Stimulated activated naive CD8-positive, alpha-beta T cell treated with anti-CD3 and anti-CD28 coated beads, Interleukin-15, Interleukin-2, amounts not matched to agents 100 ng/mL and 50 ng/mL, for 24 hours (primary cell): ENCODE data around the gene MYOM1.

ENCODE experiments used
- H3K27ac Mint-ChIP-seq: one replicate; pipeline ENCODE4 v1.8.0; 2021; ENCODE audit warnings: mild to moderate bottlenecking, mixed read lengths
- H3K27me3 Mint-ChIP-seq: one replicate; pipeline ENCODE4 v1.8.0; 2021; ENCODE audit warnings: mixed read lengths
- H3K36me3 Mint-ChIP-seq: one replicate; pipeline ENCODE4 v1.8.0; 2021; ENCODE audit warnings: low read depth, mixed read lengths
- H3K4me1 Mint-ChIP-seq: one replicate; pipeline ENCODE4 v1.8.0; 2021; ENCODE audit warnings: low read depth, mixed read lengths
- H3K4me3 Mint-ChIP-seq: one replicate; pipeline ENCODE4 v1.8.0; 2021; ENCODE audit warnings: mild to moderate bottlenecking, mixed read lengths
- H3K9me3 Mint-ChIP-seq: one replicate; pipeline ENCODE4 v1.8.0; 2021; ENCODE audit warnings: mixed read lengths

Gene MYOM1

DNA sequence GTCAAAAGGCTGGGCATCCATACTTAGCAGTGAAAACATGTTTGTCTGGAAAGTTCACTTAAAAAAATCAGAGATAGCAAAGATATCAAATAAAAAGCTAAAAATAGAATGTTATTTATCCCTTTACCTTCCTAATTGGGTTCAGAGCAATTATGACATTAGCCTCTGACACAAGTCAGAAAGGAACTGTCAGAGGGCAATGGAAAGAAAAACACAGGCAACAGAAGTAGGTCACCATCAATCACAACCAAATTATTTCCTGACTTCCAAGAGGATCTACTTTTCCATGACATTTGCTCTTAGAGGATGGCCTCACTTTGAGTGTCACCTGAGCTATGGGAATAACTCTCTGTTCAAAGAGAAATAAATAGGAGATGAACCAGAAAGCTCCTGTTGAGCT, 27.5 kb downstream of the MYOM1 start:
- Mint-ChIP-seq H3K9me3 (no peaks in the 10 kb centered on the region), H3K4me3 (no peak overlapping the region), H3K27ac (no peak overlapping the region), H3K27me3 (no peaks in the 10 kb centered on the region), H3K36me3 (peaks cover 1% of the 10 kb centered on the region), H3K4me1 (peaks cover 6% of the 10 kb centered on the region)

DNA sequence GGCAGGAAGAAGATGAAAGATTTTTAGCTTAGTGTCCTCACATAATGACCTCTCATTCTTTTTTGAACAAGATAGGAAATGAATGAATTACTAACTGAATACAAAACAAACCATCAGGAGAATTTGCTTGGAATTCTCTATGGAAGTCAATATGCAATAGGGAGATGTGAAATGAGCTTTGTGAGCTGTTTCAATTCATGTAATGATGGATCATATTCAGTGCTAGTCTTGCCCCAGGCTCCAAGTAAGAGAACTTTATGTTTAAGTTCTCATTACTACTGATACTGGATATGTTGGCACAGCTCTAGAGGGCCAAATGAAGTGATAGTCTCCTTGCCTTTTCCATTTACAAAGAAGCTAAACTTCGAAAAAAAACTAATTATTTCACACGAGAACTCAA, 29.2 kb downstream of the MYOM1 start:
- no peak overlapping the region for H3K27ac Mint-ChIP-seq
- H3K4me3 Mint-ChIP-seq = no peak overlapping the region
- H3K27me3 Mint-ChIP-seq = no peaks in the 10 kb centered on the region
- peaks cover 6% of the 10 kb centered on the region for H3K4me1 Mint-ChIP-seq
- peaks cover 4% of the 10 kb centered on the region for H3K36me3 Mint-ChIP-seq
- no peaks in the 10 kb centered on the region for H3K9me3 Mint-ChIP-seq

DNA sequence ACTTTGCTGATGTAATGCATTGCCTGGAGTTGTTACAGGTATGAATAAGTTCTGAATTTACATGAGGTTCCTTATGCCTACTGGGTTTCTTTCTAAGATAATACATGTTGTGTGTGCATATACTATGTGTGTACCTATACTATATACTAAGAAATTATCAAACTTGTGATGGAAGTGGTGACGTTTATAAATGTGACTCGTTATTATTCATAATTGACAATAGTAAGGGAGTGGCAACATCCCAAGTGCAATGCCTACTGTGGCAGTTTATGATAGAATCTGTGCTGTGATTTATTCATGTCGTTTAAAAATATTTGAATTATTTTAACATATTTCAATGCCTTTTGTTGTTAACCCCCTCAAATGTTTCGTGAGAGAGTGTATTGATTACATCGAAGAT, 29.9 kb downstream of the MYOM1 start:
- H3K27me3 Mint-ChIP-seq = no peaks in the 10 kb centered on the region
- no peaks in the 10 kb centered on the region for H3K9me3 Mint-ChIP-seq

DNA sequence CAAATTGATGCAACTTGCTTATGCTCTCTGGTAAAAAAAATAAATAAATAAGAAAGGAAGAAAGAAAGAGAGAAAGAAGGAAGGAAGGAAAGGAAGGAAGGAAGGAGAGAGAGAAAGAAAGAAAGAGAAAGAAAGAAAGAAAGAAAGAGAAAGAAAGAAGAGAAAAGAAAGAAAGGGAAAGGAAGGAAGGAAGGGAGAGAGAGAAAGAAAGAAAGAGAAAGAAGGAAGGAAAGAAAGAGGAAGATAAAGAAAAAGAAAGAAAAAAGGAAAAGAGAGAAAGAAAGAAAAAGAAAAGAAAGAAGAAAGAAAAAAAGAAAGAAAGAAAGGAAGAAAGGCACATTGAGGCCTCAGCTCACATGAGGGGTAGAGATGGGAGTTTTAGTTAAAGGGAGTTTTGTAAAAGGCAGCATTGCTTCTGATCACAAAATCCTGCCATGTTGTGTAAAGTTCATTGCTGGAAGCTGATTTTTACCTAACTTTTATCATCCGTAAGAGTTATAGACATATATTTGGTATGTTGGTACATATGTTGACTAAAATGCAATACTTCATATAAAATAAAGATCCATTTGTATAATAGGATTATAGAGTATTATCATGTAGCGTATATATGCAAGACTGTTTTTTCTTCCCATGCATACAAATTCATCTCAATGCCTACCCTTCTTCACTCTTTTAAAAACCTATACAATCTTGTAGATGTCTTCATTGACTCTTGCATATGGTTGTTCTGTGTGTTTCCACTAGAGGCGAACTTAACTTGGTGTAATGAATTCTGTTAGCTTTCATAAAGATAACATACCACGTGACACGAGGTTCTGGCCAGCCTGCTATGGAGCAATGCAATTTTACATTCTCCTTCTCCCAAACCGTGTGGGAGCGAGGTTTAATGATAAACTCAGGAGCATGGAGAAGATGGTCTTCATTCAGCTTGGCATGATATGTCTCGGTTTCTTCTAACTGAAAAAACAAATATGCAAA, 32.8 kb downstream of the MYOM1 start:
- Mint-ChIP-seq H3K4me1 (peaks cover 3% of the 10 kb centered on the region), H3K36me3 (peaks cover 4% of the 10 kb centered on the region), H3K27me3 (no peaks in the 10 kb centered on the region), H3K9me3 (no peaks in the 10 kb centered on the region), H3K4me3 (no peak overlapping the region), H3K27ac (no peak overlapping the region)

More for the DNA sequence above, 29.9 kb downstream of the MYOM1 start:
- H3K4me1 Mint-ChIP-seq = peaks cover 6% of the 10 kb centered on the region
- H3K27ac Mint-ChIP-seq = no peak overlapping the region
- no peak overlapping the region for H3K4me3 Mint-ChIP-seq
- H3K36me3 Mint-ChIP-seq = peaks cover 4% of the 10 kb centered on the region

DNA sequence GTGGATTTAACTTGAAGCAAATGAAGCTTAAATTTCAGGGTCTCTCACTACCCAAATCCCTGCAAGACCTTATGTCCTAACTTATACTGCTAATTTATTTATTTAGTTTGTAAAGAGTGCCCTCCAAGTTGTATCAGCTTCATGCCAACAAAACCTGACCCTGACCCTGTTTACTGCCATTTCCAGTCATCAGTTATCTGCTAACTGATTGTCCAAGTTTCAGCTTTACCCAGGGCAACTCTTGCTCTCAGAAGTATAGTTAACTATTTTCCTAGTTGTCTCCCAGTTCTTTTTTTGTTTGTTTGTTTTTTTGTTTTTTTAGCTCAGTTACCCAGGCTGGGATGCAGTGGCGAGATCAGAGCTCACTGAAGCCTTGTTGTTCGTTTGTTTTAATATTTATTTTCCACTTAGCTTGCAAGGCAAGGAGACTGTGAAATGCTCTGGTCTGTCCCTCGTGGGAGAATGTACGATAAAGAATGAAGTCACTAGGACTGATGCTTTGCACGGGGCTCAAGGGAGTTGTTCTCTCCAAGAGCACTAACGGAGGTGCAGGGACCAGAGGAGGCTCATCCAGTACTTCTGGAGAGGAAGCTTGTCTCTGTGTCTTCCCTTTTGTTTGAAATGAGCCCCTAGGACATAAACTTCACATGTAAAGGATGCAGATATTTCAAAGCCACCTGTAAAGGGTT, 35.3 kb downstream of the MYOM1 start:
- H3K27me3 Mint-ChIP-seq = no peaks in the 10 kb centered on the region
- no peaks in the 10 kb centered on the region for H3K9me3 Mint-ChIP-seq
- H3K4me1 Mint-ChIP-seq = no peaks in the 10 kb centered on the region
- H3K4me3 Mint-ChIP-seq = no peak overlapping the region
- peaks cover 4% of the 10 kb centered on the region for H3K36me3 Mint-ChIP-seq
- H3K27ac Mint-ChIP-seq = no peak overlapping the region

DNA sequence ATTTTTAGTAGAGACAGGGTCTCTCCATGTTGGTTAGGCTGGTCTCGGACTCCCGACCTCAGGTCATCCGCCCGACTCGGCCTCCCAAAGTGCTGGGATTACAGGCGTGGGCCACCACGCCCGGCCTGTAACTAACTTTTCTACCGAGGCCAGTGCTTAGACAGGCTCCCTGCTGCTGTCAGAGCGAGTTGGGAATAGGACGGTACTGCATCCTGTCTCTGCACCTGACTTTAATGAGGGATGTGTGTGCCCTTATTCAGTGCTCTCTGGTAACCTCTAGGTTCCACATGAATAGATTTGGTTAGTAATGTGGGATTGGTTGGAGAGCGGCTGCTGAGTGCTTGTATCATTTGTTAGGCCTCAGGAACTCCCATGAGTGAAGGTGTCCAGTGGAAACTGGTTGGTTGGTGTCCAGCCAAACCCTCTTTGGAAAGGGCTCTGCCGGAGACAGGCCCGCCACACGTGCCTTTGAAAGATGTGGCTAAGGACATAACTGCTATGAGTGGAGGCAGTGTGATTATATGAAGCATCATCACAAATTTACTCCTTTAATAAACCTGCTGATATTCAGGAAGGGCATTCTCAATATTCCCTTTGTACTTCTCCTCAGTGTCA, 36.6 kb downstream of the MYOM1 start:
- H3K27ac Mint-ChIP-seq = no peak overlapping the region
- peaks cover 4% of the 10 kb centered on the region for H3K36me3 Mint-ChIP-seq
- peaks cover 5% of the 10 kb centered on the region for H3K4me1 Mint-ChIP-seq
- H3K9me3 Mint-ChIP-seq = no peaks in the 10 kb centered on the region
- H3K27me3 Mint-ChIP-seq = no peaks in the 10 kb centered on the region
- no peak overlapping the region for H3K4me3 Mint-ChIP-seq

DNA sequence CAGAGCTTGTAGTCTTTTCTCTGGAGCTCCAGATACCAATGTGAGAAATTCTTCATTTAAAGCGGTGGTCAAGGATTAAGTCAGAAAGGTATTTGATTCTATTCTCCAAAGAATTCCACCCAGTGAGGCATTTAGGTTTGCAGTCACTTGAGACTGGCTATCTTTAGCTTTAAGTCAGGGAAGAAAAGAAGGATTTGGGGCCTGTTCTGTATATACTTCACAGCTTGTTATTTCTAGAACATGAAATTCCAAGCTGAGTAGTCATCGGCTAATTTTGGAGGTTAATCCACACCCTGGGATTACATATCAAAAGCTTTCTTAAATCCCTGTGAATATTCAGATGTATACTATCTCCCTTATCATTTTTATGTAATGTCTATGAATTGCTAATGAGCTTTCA, 39.4 kb downstream of the MYOM1 start:
- Mint-ChIP-seq H3K4me3 (no peak overlapping the region), H3K27ac (no peak overlapping the region), H3K4me1 (peaks cover 10% of the 10 kb centered on the region), H3K36me3 (no peaks in the 10 kb centered on the region), H3K27me3 (no peaks in the 10 kb centered on the region), H3K9me3 (no peaks in the 10 kb centered on the region)

DNA sequence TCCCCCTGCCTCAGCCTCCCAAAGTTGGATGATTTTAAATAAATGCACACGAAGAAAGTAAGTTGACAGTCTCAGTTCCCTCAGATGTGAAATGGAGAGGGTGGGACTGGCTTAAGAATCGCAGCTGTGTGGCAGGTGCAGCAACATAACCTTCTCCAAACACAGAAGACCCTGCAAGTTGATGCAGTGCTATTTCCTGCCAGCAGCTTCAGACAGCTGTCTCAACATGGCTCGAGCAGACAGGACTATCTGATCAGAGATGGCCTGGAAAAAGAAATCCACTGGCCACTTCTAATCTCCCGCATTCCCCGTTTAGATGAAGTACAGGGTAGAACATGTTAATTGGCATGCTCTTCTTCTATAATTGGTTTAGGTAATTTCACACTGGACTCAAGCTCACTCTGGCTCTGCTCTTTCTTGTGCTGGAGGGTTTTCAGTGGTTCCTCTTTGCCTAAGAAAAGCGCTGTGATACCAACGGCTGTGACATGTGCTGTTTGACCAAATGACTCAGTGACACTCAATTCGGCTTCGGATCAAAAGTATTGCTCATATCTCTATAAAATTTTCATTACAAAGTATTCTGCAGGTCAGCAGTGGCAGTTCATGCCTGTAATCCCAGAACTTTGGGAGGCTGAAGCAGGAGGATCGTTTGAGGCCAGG, 40.2 kb downstream of the MYOM1 start:
- Mint-ChIP-seq H3K27me3 (no peaks in the 10 kb centered on the region), H3K36me3 (no peaks in the 10 kb centered on the region), H3K27ac (no peak overlapping the region), H3K9me3 (no peaks in the 10 kb centered on the region), H3K4me3 (no peak overlapping the region), H3K4me1 (peaks cover 10% of the 10 kb centered on the region)

DNA sequence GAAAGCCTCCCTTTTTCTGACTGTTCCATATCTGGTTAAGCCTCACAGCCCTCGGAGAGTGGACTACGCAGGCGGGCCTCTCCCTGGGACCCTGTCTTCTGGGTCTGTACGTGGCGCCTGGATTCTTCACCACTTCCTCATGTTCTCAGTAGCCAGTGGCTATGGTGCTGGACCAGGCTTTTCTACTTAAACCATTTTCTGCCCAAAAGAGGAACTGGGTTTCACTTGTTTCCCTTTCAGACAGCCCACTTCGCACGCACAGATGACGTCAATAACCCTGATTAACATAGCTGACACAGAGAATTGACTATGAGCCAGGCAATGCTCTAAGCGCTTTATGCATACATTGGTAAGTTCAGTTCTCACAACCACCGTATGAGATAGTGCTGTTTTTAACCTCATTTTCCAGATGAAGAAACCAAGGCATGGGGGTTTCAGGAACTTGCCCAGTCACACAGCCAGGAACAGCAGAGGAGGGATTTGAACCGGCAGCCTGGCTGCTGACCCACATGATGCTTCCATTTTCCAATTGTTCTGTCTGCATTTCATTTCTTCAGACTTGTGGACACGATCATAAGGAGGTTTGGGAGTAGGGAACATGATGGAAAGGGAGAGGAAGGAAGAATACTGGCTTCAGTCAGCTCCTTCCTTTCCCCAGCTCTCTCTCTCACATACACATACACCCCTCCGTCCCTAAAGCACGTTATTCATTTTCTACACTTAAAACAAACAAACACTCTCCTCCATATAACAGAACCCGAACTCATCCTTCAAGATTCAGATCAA, 41.7 kb downstream of the MYOM1 start:
- H3K27me3 Mint-ChIP-seq = no peaks in the 10 kb centered on the region
- no peak overlapping the region for H3K4me3 Mint-ChIP-seq
- no peaks in the 10 kb centered on the region for H3K36me3 Mint-ChIP-seq
- no peaks in the 10 kb centered on the region for H3K9me3 Mint-ChIP-seq
- H3K27ac Mint-ChIP-seq = peak overlapping the region; percentile 73
- H3K4me1 Mint-ChIP-seq = peaks cover 10% of the 10 kb centered on the region

DNA sequence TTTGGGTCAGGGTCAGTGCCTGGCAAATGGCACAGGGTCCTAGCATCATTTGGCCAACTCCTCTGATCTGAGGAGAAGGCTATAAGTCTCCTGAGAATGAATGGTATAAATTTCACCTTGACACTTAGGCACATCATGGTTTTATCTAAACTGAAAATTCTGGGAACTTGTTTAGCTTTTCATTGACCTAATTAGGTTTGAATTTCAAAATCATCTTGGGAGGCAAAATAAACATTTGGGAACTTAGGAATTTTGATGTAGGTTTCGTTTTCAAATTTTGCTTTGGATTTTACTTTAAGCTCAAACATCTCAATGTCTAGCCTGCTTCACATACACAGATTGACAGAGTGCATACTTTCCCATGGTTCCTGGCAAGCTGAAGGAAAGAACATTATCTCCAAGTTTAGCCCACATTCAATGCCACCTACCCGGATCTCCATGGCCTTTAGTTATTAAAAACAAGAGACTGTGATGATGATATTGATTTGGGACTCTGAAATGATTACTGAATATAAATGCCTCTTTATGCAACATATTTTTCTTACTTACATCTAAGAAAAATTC, 44.5 kb downstream of the MYOM1 start:
- no peak overlapping the region for H3K27ac Mint-ChIP-seq
- peaks cover 10% of the 10 kb centered on the region for H3K4me1 Mint-ChIP-seq
- H3K27me3 Mint-ChIP-seq = no peaks in the 10 kb centered on the region
- no peaks in the 10 kb centered on the region for H3K9me3 Mint-ChIP-seq
- H3K36me3 Mint-ChIP-seq = no peaks in the 10 kb centered on the region
- H3K4me3 Mint-ChIP-seq = no peak overlapping the region

DNA sequence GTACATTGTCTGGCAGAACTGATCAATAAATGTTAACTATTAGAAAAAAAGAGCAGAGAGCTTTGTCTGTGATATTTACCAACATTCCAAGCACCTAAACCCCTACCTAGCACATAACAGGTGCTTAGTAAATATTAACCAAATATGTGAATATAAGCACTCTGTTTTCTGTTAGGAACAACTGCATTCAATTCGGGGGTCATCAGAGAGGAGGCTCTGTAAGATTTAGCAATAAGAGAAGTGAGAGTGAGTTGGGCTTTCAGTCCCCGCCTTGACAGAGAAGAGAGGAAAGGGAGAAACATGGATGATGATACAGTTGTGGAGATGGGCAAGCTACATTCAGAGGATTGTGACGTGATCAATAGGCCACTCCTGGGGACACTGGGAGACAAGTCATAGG, 47.7 kb downstream of the MYOM1 start:
- Mint-ChIP-seq H3K4me3 (no peak overlapping the region), H3K27ac (no peak overlapping the region), H3K9me3 (no peaks in the 10 kb centered on the region), H3K36me3 (no peaks in the 10 kb centered on the region), H3K4me1 (no peaks in the 10 kb centered on the region), H3K27me3 (no peaks in the 10 kb centered on the region)

DNA sequence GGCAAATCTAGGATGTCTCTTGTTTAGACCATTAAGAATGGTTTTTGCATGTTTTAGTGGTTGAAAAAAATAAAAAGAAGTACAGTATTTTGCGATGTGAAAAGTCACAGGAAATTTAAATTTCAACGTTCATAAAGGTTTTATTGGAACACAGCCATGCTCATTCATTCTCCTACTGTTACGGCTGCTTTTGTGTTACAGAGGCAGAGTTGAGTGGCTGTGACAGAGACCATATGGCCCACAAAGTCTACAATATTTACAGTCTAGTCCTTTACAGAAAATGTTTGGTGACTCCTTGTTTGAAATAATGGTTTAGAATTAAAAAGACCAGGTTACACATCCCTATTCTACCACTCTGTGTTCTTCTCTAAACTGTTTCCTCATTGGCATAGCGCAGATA, 48.1 kb downstream of the MYOM1 start:
- Mint-ChIP-seq H3K4me3 (no peak overlapping the region), H3K27me3 (no peaks in the 10 kb centered on the region), H3K9me3 (no peaks in the 10 kb centered on the region), H3K36me3 (no peaks in the 10 kb centered on the region), H3K27ac (no peak overlapping the region), H3K4me1 (no peaks in the 10 kb centered on the region)

DNA sequence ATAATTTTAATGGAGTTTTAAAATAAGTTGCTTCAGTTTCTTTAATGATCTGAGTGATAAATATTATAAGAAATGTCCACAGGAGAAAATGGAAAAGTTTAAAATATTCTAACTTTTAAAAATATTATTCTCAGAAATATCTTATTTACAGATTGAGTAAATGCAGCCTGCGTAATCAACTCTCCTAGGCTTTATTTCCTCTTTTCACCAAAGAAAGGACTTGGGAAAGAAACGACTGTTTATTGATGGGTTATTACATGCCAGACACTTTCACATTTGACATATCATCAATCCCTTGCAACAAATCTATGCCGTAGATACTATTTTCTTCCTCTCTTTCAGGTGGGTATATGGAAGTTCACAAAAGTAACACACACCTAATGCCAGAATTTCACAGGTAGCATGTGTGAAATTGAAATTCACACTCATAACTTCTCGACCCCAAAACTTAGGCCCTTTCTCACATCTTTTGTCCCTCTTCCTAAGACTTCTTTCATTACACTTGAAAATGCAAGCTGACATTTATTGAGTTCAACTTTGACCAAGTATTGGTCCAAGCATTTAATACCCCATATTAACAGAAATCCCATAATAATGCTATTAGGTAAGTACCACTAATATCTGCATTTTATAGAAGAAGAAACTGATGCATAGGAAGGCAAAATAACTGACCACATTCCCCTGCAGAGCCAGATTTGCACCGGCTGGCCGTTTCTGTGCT, 49.2 kb downstream of the MYOM1 start:
- Mint-ChIP-seq H3K4me3 (no peak overlapping the region), H3K4me1 (no peaks in the 10 kb centered on the region), H3K36me3 (no peaks in the 10 kb centered on the region), H3K27me3 (no peaks in the 10 kb centered on the region), H3K27ac (no peak overlapping the region), H3K9me3 (no peaks in the 10 kb centered on the region)
